ENCODE results near the gene TBXAS1. TPM values are rescaled to one million over a fixed set of nuclear protein-coding genes. Genes with fewer than 3 reads are reported as not detected.

Gene TBXAS1
- total RNA-seq, 1 donor from 2014 or later, result 1.3 TPM

GRCh38 chr7:139994356-139994755 is 165.3 kb downstream of the TBXAS1 start:
- no peaks in the 10 kb centered on the region for H3K4me1 Mint-ChIP-seq (ENCODE audit: unreplicated experiment)
- no peak overlapping the region for H3K4me3 Mint-ChIP-seq (ENCODE audit: unreplicated experiment)
- no peak overlapping the region for H3K27ac Mint-ChIP-seq (ENCODE audit: unreplicated experiment)
- TF ChIP-seq CTCF (IDR thresholded peaks at IDR 0.05; ENCODE audit: unreplicated experiment), result no peak
- peaks cover 2% of the 10 kb centered on the region for H3K27me3 Mint-ChIP-seq (ENCODE audit: unreplicated experiment)
- H3K9me3 Mint-ChIP-seq (ENCODE audit: unreplicated experiment), result no peaks in the 10 kb centered on the region
- DNase-seq (ENCODE audit: low spot score), result no peak
- no peaks in the 10 kb centered on the region for H3K36me3 Mint-ChIP-seq (ENCODE audit: low read depth, unreplicated experiment)

GRCh38 chr7:139995017-139995915 is 166.2 kb downstream of the TBXAS1 start:
- Mint-ChIP-seq H3K27ac (ENCODE audit: unreplicated experiment) (no peak overlapping the region), H3K36me3 (ENCODE audit: low read depth, unreplicated experiment) (no peaks in the 10 kb centered on the region), H3K9me3 (ENCODE audit: unreplicated experiment) (no peaks in the 10 kb centered on the region), H3K4me3 (ENCODE audit: unreplicated experiment) (no peak overlapping the region), H3K4me1 (ENCODE audit: unreplicated experiment) (no peaks in the 10 kb centered on the region), H3K27me3 (ENCODE audit: unreplicated experiment) (peaks cover 2% of the 10 kb centered on the region)
- DNase-seq (ENCODE audit: low spot score), result no peak
- no peak for TF ChIP-seq CTCF (IDR thresholded peaks at IDR 0.05; ENCODE audit: unreplicated experiment)

- Mint-ChIP-seq H3K36me3 (ENCODE audit: low read depth, unreplicated experiment) (no peaks in the 10 kb centered on the region), H3K9me3 (ENCODE audit: unreplicated experiment) (no peaks in the 10 kb centered on the region), H3K27me3 (ENCODE audit: unreplicated experiment) (peaks cover 7% of the 10 kb centered on the region), H3K4me3 (ENCODE audit: unreplicated experiment) (no peak overlapping the region), H3K4me1 (ENCODE audit: unreplicated experiment) (no peaks in the 10 kb centered on the region), H3K27ac (ENCODE audit: unreplicated experiment) (no peak overlapping the region)
- TF ChIP-seq CTCF (IDR thresholded peaks at IDR 0.05; ENCODE audit: unreplicated experiment), result no peak
- DNase-seq (ENCODE audit: low spot score), result no peak
Measured at GRCh38 chr7:139998572-139998971, 169.5 kb downstream of the TBXAS1 start.

GRCh38 chr7:139999516-139999915 is 170.5 kb downstream of the TBXAS1 start:
- no peaks in the 10 kb centered on the region for H3K9me3 Mint-ChIP-seq (ENCODE audit: unreplicated experiment)
- H3K27ac Mint-ChIP-seq (ENCODE audit: unreplicated experiment), result no peak overlapping the region
- H3K4me1 Mint-ChIP-seq (ENCODE audit: unreplicated experiment), result no peaks in the 10 kb centered on the region
- H3K27me3 Mint-ChIP-seq (ENCODE audit: unreplicated experiment), result peaks cover 7% of the 10 kb centered on the region
- DNase-seq (ENCODE audit: low spot score), result no peak
- TF ChIP-seq CTCF (IDR thresholded peaks at IDR 0.05; ENCODE audit: unreplicated experiment), result no peak
- no peak overlapping the region for H3K4me3 Mint-ChIP-seq (ENCODE audit: unreplicated experiment)
- no peaks in the 10 kb centered on the region for H3K36me3 Mint-ChIP-seq (ENCODE audit: low read depth, unreplicated experiment)

- TF ChIP-seq CTCF (IDR thresholded peaks at IDR 0.05; ENCODE audit: unreplicated experiment), result no peak
- no peaks in the 10 kb centered on the region for H3K4me1 Mint-ChIP-seq (ENCODE audit: unreplicated experiment)
- no peak for DNase-seq (ENCODE audit: low spot score)
- H3K27me3 Mint-ChIP-seq (ENCODE audit: unreplicated experiment), result peaks cover 6% of the 10 kb centered on the region
- no peak overlapping the region for H3K4me3 Mint-ChIP-seq (ENCODE audit: unreplicated experiment)
- no peak overlapping the region for H3K27ac Mint-ChIP-seq (ENCODE audit: unreplicated experiment)
- no peaks in the 10 kb centered on the region for H3K9me3 Mint-ChIP-seq (ENCODE audit: unreplicated experiment)
- H3K36me3 Mint-ChIP-seq (ENCODE audit: low read depth, unreplicated experiment), result no peaks in the 10 kb centered on the region
Measured at GRCh38 chr7:140000666-140001268, 171.7 kb downstream of the TBXAS1 start.
